Measurements from ENCODE around the gene ADCY9. TPM values are rescaled to one million over a fixed set of nuclear protein-coding genes. Genes with fewer than 3 reads are reported as not detected.

Gene ADCY9
- polyA plus RNA-seq, 3 donors: 0.44 to 9.3 (median 0.67) TPM

DNA sequence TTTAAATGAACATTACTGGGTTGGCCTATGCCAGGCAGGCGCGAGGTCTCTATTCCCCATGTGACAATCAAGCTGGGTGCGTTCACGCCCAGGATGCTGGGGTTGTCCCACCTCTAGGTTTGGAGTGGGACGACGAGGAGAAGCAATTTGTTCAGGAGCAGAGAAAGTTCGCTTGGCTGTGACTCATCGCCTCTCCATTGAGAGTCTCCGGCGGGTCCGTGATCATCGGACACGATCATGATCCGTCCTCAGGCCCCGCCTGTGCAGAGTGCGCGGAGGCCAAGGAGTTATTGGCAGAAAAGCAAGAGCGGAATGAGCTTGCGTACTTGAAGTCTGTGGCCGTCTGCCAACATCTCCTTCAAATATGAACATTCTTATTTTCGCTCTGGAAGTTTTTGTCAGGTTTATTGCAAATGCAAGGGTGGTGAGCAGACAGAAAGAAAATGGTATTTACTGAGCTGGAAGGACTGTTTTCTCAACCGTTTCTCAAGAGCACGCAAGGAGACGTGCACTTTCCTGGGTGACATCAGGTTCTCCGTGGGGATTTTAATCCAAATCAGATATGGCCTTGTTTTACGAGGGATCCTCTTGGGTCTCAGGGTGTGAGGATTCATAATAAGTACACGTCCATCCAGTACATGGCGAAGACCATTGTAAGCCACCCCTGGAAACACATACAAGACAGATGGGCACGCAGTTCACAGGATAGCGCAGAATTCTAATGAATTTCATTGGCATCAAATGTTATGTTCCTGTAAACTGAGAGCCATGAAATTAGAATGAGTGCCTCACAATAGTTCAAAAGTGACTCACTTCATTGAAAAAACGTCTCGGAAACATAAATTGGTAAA, 165.7 kb downstream of the ADCY9 start:
- peaks cover 4 to 6% of the 10 kb centered on the region in 2 donors for H3K4me1 ChIP-seq (ENCODE audit: control insufficient read depth in 1 of 2, insufficient read depth in 2 of 2, low read length in 2 of 2)
- peak overlapping the region in 1 of 7 donors; percentile 35 for H3K27ac Mint-ChIP-seq

DNA sequence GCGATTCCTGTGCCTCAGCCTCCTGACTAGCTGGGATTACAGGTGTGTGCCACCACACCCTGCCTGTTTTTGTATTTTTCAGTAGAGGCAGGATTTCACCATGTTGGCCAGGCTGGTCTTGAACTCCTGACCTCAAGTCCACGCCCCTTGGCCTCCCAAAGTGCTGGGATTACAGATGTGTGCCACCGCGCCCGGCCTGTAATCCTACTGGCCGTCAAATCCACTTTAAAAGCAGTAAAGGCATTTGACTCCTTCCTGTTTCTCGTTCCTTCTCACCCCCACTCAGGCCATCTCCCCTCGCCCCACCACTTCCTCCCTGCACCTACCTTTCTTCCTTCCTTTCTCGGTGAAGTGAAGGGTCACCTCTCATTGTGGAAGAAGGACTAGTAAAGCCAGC, 166.3 kb downstream of the ADCY9 start:
- H3K9ac ChIP-seq (ENCODE audit: insufficient read depth, low read length, poor library complexity, severe bottlenecking): no peak overlapping the region
- no peak overlapping the region for H3K4me3 Mint-ChIP-seq
- no peak overlapping the region for H2AFZ ChIP-seq (ENCODE audit: insufficient read depth, low read depth, low read length, poor library complexity, severe bottlenecking)
- no peaks in the 10 kb centered on the region for H3K9me3 Mint-ChIP-seq
- TF ChIP-seq CTCF (IDR thresholded peaks at IDR 0.05): no peak
- H3K9me3 ChIP-seq (replicated peaks in 1 of 2; ENCODE audit: control insufficient read depth in 1 of 2, insufficient read depth in 1 of 2, low read length in 2 of 2): no peaks in the 10 kb centered on the region
- H3K4me1 Mint-ChIP-seq: peaks cover 6% of the 10 kb centered on the region
- H4K20me1 ChIP-seq (ENCODE audit: insufficient read depth, low read length): no peaks in the 10 kb centered on the region
- H3K4me2 ChIP-seq (replicated peaks; ENCODE audit: extremely low read depth, low read length, poor library complexity, severe bottlenecking): no peak overlapping the region
- H3K79me2 ChIP-seq (ENCODE audit: insufficient read depth, low read length): no peaks in the 10 kb centered on the region
- peaks cover 0 to 16% of the 10 kb centered on the region in 2 donors for H3K27me3 ChIP-seq (ENCODE audit: control insufficient read depth in 2 of 2, insufficient read depth in 2 of 2, low read length in 2 of 2)
- H3K27me3 Mint-ChIP-seq (ENCODE audit: low read depth in 3 of 3): peaks cover 25 to 41% (median 30%) of the 10 kb centered on the region in 3 donors
- H3K27ac ChIP-seq (ENCODE audit: low read depth in 1 of 2, low read length in 2 of 2): no peak overlapping the region
- no peak for DNase-seq
- WGBS (ENCODE audit: insufficient coverage): 63% methylated on average over 7 of the region's 9 CpGs
- H3K27ac Mint-ChIP-seq: peak overlapping the region in 1 of 7 donors; percentile 35
- no peak overlapping the region for H3K4me3 ChIP-seq (replicated peaks in 1 of 3; ENCODE audit: low read depth in 2 of 3, low read length in 3 of 3)
- H3K4me1 ChIP-seq (ENCODE audit: control insufficient read depth in 1 of 2, insufficient read depth in 2 of 2, low read length in 2 of 2): peaks cover 4 to 6% of the 10 kb centered on the region in 2 donors
- H3K36me3 ChIP-seq (replicated peaks in 1 of 2; ENCODE audit: control insufficient read depth in 1 of 2, insufficient read depth in 2 of 2, low read length in 2 of 2): no peaks in the 10 kb centered on the region
- intact Hi-C loops (cut with micrococcal nuclease): no loop called here
- H3K36me3 Mint-ChIP-seq: no peaks in the 10 kb centered on the region

More for the DNA sequence above, 165.7 kb downstream of the ADCY9 start:
- Histone ChIP-seq H3K36me3 (replicated peaks in 1 of 2; ENCODE audit: control insufficient read depth in 1 of 2, insufficient read depth in 2 of 2, low read length in 2 of 2) (no peaks in the 10 kb centered on the region), H3K9me3 (replicated peaks in 1 of 2; ENCODE audit: control insufficient read depth in 1 of 2, insufficient read depth in 1 of 2, low read length in 2 of 2) (no peaks in the 10 kb centered on the region), H3K4me2 (replicated peaks; ENCODE audit: extremely low read depth, low read length, poor library complexity, severe bottlenecking) (no peak overlapping the region), H3K9ac (ENCODE audit: insufficient read depth, low read length, poor library complexity, severe bottlenecking) (no peak overlapping the region), H3K4me3 (replicated peaks in 1 of 3; ENCODE audit: low read depth in 2 of 3, low read length in 3 of 3) (no peak overlapping the region), H2AFZ (ENCODE audit: insufficient read depth, low read depth, low read length, poor library complexity, severe bottlenecking) (no peak overlapping the region), H3K27me3 (ENCODE audit: control insufficient read depth in 2 of 2, insufficient read depth in 2 of 2, low read length in 2 of 2) (peaks cover 0 to 23% of the 10 kb centered on the region in 2 donors), H3K27ac (ENCODE audit: low read depth in 1 of 2, low read length in 2 of 2) (no peak overlapping the region), H3K79me2 (ENCODE audit: insufficient read depth, low read length) (no peaks in the 10 kb centered on the region), H4K20me1 (ENCODE audit: insufficient read depth, low read length) (no peaks in the 10 kb centered on the region)
- no peak for TF ChIP-seq CTCF (IDR thresholded peaks at IDR 0.05)
- H3K4me1 Mint-ChIP-seq: peaks cover 6% of the 10 kb centered on the region
- H3K27me3 Mint-ChIP-seq (ENCODE audit: low read depth in 3 of 3): peaks cover 31 to 46% (median 34%) of the 10 kb centered on the region in 3 donors
- H3K36me3 Mint-ChIP-seq: no peaks in the 10 kb centered on the region
- DNase-seq: no peak
- WGBS (ENCODE audit: insufficient coverage): 92% methylated on average over 25 of the region's 32 CpGs
- H3K4me3 Mint-ChIP-seq: no peak overlapping the region
- no peaks in the 10 kb centered on the region for H3K9me3 Mint-ChIP-seq
- intact Hi-C loops (cut with micrococcal nuclease): no loop called here

All from CD14-positive monocyte (primary cell).